WI38 (cell line): ENCODE data around the gene CAPN7.
"Not testable (repeated sequence)": the region's sequence is repeated elsewhere in the genome, so short reads cannot be mapped to it uniquely, and the experiment has no call there.

ENCODE experiments used
- H3K4me3 ChIP-seq: 2 replicates; pipeline ENCODE4 v1.5.1; 2011; ENCODE audit warnings: low read depth, mild to moderate bottlenecking, control low read depth, low read length
- TF ChIP-seq, protein P1 (sequence below): IDR thresholded peaks from 2 replicates; pipeline ENCODE4 v1.5.1; 2012; ENCODE audit warnings: low read depth, mild to moderate bottlenecking, control low read depth, low read length

The CAPN7 gene

DNA sequence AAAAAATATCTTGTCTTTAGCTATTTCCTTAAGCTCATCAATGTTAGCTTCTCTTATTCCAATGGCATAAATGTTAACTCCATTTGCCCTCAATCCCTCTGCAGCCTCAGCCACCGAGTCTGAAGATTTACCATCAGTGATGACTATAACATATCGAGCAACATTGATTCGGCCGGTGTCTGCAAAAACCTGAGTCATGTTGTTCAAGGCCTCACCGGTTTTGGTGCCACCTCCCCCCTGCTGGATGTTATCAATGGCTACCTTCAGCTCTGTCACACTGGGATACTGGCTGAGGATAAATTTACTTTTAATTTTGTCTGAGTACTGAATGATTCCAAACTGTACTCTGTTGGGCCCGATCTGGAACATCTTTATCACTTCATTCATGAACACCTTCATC, 41.0 kb upstream of the CAPN7 start:
- TF ChIP-seq, protein P1, sequence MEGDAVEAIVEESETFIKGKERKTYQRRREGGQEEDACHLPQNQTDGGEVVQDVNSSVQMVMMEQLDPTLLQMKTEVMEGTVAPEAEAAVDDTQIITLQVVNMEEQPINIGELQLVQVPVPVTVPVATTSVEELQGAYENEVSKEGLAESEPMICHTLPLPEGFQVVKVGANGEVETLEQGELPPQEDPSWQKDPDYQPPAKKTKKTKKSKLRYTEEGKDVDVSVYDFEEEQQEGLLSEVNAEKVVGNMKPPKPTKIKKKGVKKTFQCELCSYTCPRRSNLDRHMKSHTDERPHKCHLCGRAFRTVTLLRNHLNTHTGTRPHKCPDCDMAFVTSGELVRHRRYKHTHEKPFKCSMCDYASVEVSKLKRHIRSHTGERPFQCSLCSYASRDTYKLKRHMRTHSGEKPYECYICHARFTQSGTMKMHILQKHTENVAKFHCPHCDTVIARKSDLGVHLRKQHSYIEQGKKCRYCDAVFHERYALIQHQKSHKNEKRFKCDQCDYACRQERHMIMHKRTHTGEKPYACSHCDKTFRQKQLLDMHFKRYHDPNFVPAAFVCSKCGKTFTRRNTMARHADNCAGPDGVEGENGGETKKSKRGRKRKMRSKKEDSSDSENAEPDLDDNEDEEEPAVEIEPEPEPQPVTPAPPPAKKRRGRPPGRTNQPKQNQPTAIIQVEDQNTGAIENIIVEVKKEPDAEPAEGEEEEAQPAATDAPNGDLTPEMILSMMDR: no peak
- H3K4me3 ChIP-seq: no peak overlapping the region

DNA sequence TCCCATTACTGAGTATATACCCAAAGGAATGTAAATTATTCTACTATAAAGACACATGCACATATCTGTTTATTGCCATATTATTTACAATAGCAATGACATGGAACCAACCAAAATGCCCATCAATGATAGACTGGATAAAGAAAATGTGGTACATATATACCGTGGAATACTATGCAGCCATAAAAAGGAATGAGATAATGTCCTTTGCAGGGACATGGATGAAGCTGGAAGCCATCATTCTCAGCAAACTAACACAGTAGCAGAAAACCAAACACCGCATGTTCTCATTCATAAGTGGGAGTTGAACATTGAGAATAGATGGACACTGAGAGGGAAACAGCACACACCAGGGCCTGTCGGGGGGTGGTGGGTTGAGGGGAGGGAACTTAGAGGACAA, 39.7 kb upstream of the CAPN7 start:
- H3K4me3 ChIP-seq: not testable (repeated sequence)

DNA sequence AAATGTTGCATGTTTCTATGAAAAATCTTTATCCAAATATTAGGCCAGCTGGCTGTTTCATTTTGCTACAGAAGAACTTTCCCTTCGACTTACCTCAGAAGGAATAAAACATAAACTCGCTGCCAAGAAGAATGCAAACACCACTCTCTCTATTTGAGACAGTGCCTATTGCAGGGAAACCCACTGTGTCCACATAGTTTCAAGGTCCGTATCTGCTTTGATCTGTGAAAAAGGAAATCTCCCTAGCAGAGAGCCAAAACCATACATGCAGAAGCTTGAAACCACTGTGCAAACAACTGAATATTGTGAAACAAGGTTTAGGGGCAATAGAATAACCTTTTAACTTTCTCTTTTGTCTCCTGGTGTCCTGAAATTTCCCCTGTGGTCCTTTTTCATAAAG, 35.0 kb upstream of the CAPN7 start:
- TF ChIP-seq, protein P1: no peak
- H3K4me3 ChIP-seq: no peak overlapping the region

DNA sequence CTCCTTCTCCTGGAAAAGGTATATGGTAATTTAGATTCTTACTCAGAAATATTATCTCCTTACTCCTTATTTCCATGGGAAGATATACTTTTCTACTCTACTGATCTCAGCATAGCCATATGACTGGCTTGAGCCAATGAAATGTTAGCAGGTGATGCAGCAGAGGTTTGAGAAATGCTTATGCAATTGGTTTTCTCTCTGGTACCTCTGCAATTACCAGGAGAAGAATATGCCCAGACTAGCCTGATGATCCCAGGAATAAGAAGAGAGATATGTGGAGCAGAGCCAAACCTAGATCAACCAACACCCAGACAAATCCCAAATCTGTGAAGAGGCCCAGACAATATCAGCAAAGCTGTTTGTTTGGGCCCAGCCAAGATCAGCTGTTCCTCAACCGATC, 33.2 kb upstream of the CAPN7 start:
- TF ChIP-seq, protein P1: no peak
- H3K4me3 ChIP-seq: no peak overlapping the region

DNA sequence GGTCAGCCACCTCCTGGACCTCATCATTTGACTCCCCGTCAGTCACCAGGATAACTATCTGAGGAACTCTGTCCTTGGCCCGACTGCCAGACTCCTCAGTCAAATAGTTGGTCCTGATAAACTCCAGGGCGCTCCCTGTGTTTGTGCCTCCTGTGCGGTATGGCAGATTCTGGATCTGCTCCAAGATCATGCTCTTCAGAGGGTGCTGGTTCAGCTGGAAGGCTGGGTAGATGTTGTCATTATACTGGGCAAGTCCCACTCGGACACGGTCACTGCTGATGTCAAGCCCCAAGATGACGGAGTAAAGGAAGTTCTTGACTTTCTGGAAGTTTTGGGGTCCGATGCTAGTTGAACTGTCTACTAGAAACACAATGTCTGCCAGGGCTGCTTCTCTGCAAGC, 31.1 kb upstream of the CAPN7 start:
- TF ChIP-seq, protein P1: no peak
- H3K4me3 ChIP-seq: no peak overlapping the region

DNA sequence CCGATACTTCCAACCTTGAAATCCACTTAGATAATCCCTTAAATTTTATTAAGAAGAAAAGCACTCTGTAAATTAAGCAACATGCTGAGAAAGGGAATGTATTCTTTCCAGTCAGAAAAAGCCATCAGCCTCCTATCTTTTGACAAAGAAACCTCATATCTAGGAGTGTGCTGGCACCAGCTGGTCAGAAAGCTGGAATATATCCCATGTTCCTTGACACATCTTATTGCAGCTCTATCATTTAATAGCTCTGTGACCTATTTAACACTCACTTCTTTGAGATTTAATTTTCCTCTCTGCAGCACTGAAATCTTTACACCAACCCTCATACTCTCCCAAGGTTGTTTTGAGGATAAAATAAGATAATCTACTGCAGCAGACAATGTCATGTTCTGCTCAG, 30.4 kb upstream of the CAPN7 start:
- TF ChIP-seq, protein P1: no peak
- H3K4me3 ChIP-seq: no peak overlapping the region

DNA sequence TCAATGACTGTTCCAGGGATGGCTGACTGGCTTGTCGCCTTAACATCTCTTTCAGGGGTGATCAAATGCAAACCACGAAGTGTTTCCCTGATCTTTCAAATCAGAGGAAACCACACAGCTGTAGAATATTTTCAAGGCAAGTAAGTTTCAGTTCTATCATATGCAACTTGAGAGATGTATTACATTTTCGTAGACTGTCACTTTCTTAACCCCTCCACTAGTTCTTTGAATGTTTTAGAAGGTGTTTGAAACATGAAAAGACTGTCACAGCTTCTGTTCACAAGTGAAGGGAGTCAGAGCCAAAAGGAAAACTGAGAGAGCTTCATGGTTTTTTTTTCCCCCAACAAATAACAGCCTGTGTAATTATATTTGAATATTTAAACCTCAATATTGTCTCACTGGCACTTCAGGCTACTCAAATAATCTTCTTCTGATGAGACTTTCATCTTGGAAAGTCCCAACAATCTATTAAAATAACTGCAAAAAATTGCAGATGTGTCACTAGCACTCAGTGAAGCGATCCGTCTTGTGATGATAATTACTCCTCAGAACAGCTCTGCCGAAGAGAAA, 25.9 kb upstream of the CAPN7 start:
- H3K4me3 ChIP-seq: no peak overlapping the region
- TF ChIP-seq, protein P1: no peak

DNA sequence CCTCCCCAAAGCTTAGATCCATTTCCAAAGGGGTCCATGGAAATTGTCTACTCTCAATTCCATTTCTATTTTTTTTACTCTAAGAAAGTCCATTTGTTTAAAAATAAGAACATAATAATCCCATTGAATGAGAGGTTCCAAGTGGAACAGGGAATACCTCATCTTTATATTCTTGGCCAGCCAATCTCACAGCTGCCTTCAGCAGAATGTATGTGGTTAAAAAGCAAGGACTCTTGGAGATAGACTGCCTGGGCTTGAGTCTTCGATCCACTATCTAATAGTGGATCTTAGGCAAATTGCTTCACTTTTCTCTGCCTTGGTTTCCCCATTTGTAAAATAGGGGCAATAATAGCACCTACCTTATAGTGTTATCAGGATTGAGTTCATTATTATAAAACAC, 24.5 kb upstream of the CAPN7 start:
- TF ChIP-seq, protein P1: no peak
- H3K4me3 ChIP-seq: no peak overlapping the region
